SH-SY5Y (cell line): ENCODE results near the gene ARSJ.

Experiments
- GATA2 ChIP-seq: IDR thresholded peaks from 2 replicates; pipeline ENCODE4 v1.6.1; 2011; ENCODE audit warnings: mild to moderate bottlenecking, low read depth, low read length
- GATA3 ChIP-seq: IDR thresholded peaks from 2 replicates; pipeline ENCODE4 v1.6.1; 2011; ENCODE audit warnings: low read depth, mild to moderate bottlenecking, low read length, moderate library complexity

GRCh38 chr4:114026447-114026846 is 47.0 kb upstream of the ARSJ start:
- TF ChIP-seq GATA2 (no peak), GATA3 (no peak)
